GM11168 (cell line): Measurements from ENCODE around the gene C20orf204.

Experiments
- in situ Hi-C: fragments of 300-500 bp; cut with MboI; formaldehyde crosslinking; loops from one replicate; pipeline ENCODE4 v1.12.0; 2022; ENCODE audit warnings: low sequenced_read_pairs; ENCODE audit not compliant: unreplicated experiment

C20orf204 gene

GRCh38 chr20:64025826-64026412 lies 10.1 kb upstream of the C20orf204 start:
- in situ Hi-C loops, result no loop called here

- in situ Hi-C loops, result no loop called here
These were observed 7.8 kb upstream of the C20orf204 start for GRCh38 chr20:64027981-64028685.

GRCh38 chr20:64029293-64030117 lies 6.5 kb upstream of the C20orf204 start:
- in situ Hi-C loops, result no loop called here

GRCh38 chr20:64030371-64031134 lies 5.4 kb upstream of the C20orf204 start:
- in situ Hi-C loops, result no loop called here

- in situ Hi-C loops, result no loop called here
These were observed 4.1 kb upstream of the C20orf204 start for GRCh38 chr20:64031822-64032314.

GRCh38 chr20:64032706-64033624 lies 3.0 kb upstream of the C20orf204 start:
- in situ Hi-C loops, result no loop called here

- in situ Hi-C loops, result no loop called here
These were observed 1.9 kb upstream of the C20orf204 start for GRCh38 chr20:64033981-64034493.

GRCh38 chr20:64035066-64035932 lies 683 bp upstream of the C20orf204 start:
- in situ Hi-C loops, result no loop called here

GRCh38 chr20:64036346-64037198 lies 590 bp downstream of the C20orf204 start:
- in situ Hi-C loops, result no loop called here

- in situ Hi-C loops, result no loop called here
These were observed 1.2 kb downstream of the C20orf204 start for GRCh38 chr20:64037199-64037497.

GRCh38 chr20:64037498-64038213 lies 1.7 kb downstream of the C20orf204 start:
- in situ Hi-C loops, result no loop called here

GRCh38 chr20:64038224-64038564 lies 2.2 kb downstream of the C20orf204 start:
- in situ Hi-C loops, result no loop called here

GRCh38 chr20:64038565-64039292 lies 2.7 kb downstream of the C20orf204 start:
- in situ Hi-C loops, result no loop called here

- in situ Hi-C loops, result no loop called here
These were observed 3.5 kb downstream of the C20orf204 start for GRCh38 chr20:64039293-64040160.

GRCh38 chr20:64040231-64041039 lies 4.5 kb downstream of the C20orf204 start:
- in situ Hi-C loops, result no loop called here
